Esophagus (tissue), 2 donors: Measurements from ENCODE around the gene EPC1. TPM values are rescaled to one million over a fixed set of nuclear protein-coding genes. Genes with fewer than 3 reads are reported as not detected.
A peak's percentile ranks its signal among the peaks of the same experiment; 100 is the strongest.
"Not testable (repeated sequence)": the region's sequence is repeated elsewhere in the genome, so short reads cannot be mapped to it uniquely, and the experiment has no call there.

Experiments
- H3K27ac ChIP-seq, 2 donors: one replicate each; pipeline ENCODE4 v1.5.1; 2013; ENCODE audit warnings: low read depth in 2 of 2, mild to moderate bottlenecking in 2 of 2, inconsistent platforms in 1 of 2, low read length in 1 of 2, moderate library complexity in 1 of 2
- H3K27me3 ChIP-seq, 2 donors: one replicate each; pipeline ENCODE4 v1.6.1; 2013; ENCODE audit warnings: low read length in 2 of 2, control low read depth in 1 of 2, mild to moderate bottlenecking in 1 of 2; ENCODE audit not compliant: insufficient read depth in 2 of 2, control insufficient read depth in 1 of 2
- H3K36me3 ChIP-seq, 2 donors: one replicate each; pipeline ENCODE4 v1.6.1; 2013; ENCODE audit warnings: low read length in 1 of 2; ENCODE audit not compliant: control insufficient read depth in 2 of 2, insufficient read depth in 2 of 2
- H3K4me1 ChIP-seq, 2 donors: one replicate each; pipeline ENCODE4 v1.6.1; 2013; ENCODE audit warnings: low read length in 1 of 2; ENCODE audit not compliant: control insufficient read depth in 2 of 2, insufficient read depth in 2 of 2
- H3K4me3 ChIP-seq, 2 donors: one replicate each; pipeline ENCODE4 v1.5.1; 2013; ENCODE audit warnings: low read length in 2 of 2, mild to moderate bottlenecking in 2 of 2, low read depth in 1 of 2, moderate library complexity in 1 of 2
- H3K9me3 ChIP-seq, 2 donors: one replicate each; pipeline ENCODE4 v1.6.1; 2013; ENCODE audit warnings: mild to moderate bottlenecking in 2 of 2, low read depth in 1 of 2, low read length in 1 of 2, moderate library complexity in 1 of 2; ENCODE audit not compliant: control insufficient read depth in 2 of 2, insufficient read depth in 1 of 2
- WGBS, 2 donors: extraction: QIAGEN DNeasy Blood & Tissue Kit; methylation state at CpG; one replicate each; pipeline ENCODE4 v1.1.7; 2013; 5-methylcytosine and 5-hydroxymethylcytosine counted together
- polyA plus RNA-seq, 2 donors: library from polyadenylated mRNA; stranded (reverse); fragments of 200-250 nt; gene quantifications; one replicate each; pipeline ENCODE4 v1.2.3, GENCODE V29; 2013
- donor health status: healthy with polysubstance abuse.
- donor health status: Bipolar disorder and iron deficiency.

EPC1 gene
- polyA plus RNA-seq, 2 donors: 9.4 to 10.0 TPM

DNA sequence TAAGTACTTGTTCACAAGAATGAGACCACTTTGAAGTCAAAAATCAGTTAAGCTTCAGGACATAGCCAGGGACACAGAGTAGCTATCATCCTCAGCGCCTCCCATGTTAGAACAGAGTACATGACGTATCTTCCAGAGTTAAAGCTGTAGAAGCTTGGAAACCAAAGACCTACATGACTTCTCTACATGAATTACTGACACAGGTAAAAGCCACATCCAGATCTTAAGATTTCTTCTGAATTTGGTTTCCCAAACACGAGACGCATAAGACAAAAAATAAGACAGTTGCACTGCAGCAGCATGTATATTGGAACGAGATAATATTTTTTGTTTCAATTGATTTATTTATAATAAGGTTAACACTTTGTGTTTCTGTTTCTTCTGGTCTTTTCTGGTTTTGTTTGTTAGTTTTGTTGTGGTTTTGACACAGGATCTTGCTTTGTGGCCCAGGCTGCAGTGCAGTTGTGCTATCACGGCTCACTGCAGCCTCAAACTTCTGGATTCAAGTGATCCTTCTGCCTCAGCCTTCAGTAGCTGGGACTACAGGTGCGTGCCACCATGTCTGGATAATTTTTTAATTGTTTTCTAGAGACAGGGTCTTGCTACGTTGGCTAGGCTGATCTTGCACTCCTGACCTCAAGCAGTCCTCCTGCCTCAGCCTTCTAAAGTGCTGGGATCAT, 10.2 kb upstream of the EPC1 start:
- Histone ChIP-seq H3K9me3 (no peaks in the 10 kb centered on the region), H3K27me3 (no peaks in the 10 kb centered on the region), H3K4me1 (no peaks in the 10 kb centered on the region), H3K36me3 (no peaks in the 10 kb centered on the region), H3K27ac (no peak overlapping the region), H3K4me3 (no peak overlapping the region)
- 76 to 84% methylated on average over 8 of the region's 8 CpGs for WGBS, 2 donors

GRCh38 chr10:32354690-32355089, 7.7 kb upstream of the EPC1 start:
- not testable (repeated sequence) for H3K4me1 ChIP-seq, H3K4me3 ChIP-seq, H3K27ac ChIP-seq, H3K36me3 ChIP-seq, H3K9me3 ChIP-seq, H3K27me3 ChIP-seq
- WGBS, 2 donors: 62 to 100% methylated on average over 1 of the region's 1 CpG

- H3K27ac ChIP-seq: no peak overlapping the region
- no peaks in the 10 kb centered on the region for H3K36me3 ChIP-seq
- peaks cover 2% of the 10 kb centered on the region in 2 donors for H3K4me1 ChIP-seq
- WGBS, 2 donors: 84 to 88% methylated on average over 3 of the region's 3 CpGs
- H3K9me3 ChIP-seq: no peaks in the 10 kb centered on the region
- no peaks in the 10 kb centered on the region for H3K27me3 ChIP-seq
- H3K4me3 ChIP-seq: no peak overlapping the region
Observed at GRCh38 chr10:32350811-32351350, 3.9 kb upstream of the EPC1 start.

DNA sequence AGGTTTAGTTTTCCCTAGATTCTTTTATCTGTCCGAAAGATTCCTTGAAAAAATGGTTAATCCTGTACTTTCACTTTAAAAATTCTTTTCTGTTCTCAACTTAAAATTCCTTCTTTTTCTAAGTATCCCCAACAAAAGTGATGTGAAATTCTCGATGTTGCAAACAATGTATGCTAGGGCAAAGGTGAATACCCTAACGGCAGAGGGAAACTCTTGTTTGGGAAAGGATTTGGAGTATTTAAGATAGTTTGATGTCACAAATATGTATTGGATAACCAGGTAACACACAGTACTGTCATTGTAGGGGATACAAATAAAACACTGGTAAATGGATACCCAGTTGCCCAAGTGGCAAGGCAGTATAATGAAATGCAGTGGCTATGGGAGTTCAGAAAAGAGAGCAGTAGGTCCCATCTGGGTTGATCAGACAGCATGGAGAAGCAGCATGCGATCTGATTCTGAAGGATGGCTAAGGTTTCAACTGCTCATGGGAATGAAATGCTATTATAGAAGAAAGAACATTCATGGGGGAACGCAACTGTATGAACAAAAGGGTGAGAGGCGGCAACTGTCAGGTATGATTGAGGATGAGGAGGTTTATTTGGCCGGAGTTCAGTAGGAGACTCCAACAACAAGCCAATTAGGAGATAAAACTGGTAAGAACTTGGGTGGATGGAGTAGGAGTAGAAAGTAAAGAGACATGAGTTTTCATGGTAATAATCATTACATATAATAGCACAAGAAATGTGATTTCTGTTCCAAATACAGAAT, 3.2 kb upstream of the EPC1 start:
- Histone ChIP-seq H3K4me3 (no peak overlapping the region), H3K4me1 (peaks cover 2% of the 10 kb centered on the region in 2 donors), H3K9me3 (no peaks in the 10 kb centered on the region), H3K27ac (no peak overlapping the region), H3K27me3 (no peaks in the 10 kb centered on the region), H3K36me3 (no peaks in the 10 kb centered on the region)
- 86 to 89% methylated on average over 7 of the region's 7 CpGs for WGBS, 2 donors

- Histone ChIP-seq H3K36me3 (no peaks in the 10 kb centered on the region), H3K4me1 (peaks cover 2 to 4% of the 10 kb centered on the region in 2 donors), H3K27me3 (no peaks in the 10 kb centered on the region), H3K4me3 (no peak overlapping the region), H3K27ac (no peak overlapping the region), H3K9me3 (no peaks in the 10 kb centered on the region)
- 90 to 91% methylated on average over 2 of the region's 2 CpGs for WGBS, 2 donors
Observed at GRCh38 chr10:32349199-32349585, 2.2 kb upstream of the EPC1 start.

- 66 to 68% methylated on average over 18 of the region's 18 CpGs for WGBS, 2 donors
- Histone ChIP-seq H3K4me3 (no peak overlapping the region), H3K4me1 (peaks cover 2 to 4% of the 10 kb centered on the region in 2 donors), H3K9me3 (no peaks in the 10 kb centered on the region), H3K27me3 (no peaks in the 10 kb centered on the region), H3K27ac (peak overlapping the region in 1 of 2 donors; percentile 13), H3K36me3 (no peaks in the 10 kb centered on the region)
Observed at GRCh38 chr10:32348297-32349198, 1.6 kb upstream of the EPC1 start.

DNA sequence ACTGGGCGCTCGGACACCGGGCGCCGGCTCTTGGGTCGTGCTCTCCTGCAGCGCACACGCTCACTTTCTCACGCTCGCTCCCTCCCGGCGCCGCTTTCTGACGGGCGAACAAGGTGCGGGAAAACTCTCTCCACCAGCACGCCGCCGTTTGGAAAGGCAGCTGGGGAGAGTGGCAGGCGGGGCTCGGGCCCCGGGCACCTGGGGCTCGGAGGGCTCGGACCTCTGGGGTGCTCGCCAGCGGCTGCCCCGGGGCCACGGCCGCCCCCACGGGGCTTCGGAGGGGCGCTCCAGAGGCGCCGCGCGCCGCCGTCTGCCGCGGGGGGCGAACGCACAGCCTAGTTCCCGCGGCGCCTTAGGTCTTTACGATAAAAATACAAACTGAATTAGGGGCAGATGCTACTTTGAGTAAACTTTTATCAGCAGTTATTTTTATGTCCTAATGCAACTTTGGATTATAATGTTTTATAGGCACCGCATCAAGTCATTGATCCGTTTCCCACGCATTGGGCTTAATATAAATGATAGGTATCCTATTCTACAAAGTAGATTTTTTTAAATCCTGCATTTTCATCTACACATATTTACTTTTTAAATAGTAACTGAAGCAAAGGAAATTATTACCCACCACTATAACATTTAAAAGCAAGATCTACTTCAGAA, 535 bp upstream of the EPC1 start:
- Histone ChIP-seq H3K27me3 (no peaks in the 10 kb centered on the region), H3K36me3 (no peaks in the 10 kb centered on the region), H3K4me1 (peaks cover 2 to 4% of the 10 kb centered on the region in 2 donors), H3K9me3 (no peaks in the 10 kb centered on the region), H3K27ac (peak overlapping the region; percentile 100), H3K4me3 (peak overlapping the region; percentile 87 to 98)
- 0 to 1% methylated on average over 49 of the region's 49 CpGs for WGBS, 2 donors

DNA sequence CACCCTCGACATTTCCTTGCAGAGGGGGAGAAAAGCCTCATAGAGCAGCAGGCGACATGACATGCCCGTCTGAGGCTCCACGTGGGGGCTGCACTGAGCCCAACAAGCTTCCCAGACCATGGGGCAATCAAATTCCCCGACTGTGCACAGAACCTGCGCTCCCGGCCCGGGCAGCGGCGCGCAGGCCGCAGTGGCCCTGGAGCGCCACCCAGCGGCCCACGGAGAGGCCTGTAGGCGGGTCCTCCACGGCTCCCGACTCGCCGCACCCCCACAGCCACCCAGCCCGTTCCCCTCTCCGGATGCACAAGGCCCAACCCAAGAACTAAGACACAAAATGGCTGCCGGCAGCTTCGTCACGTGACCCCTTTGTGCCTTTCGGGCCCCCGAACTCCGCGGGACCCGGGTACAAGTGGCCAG, 816 bp downstream of the EPC1 start:
- H3K27me3 ChIP-seq: no peaks in the 10 kb centered on the region
- H3K27ac ChIP-seq: peak overlapping the region; percentile 100
- H3K4me3 ChIP-seq: peak overlapping the region; percentile 87 to 98
- no peaks in the 10 kb centered on the region for H3K36me3 ChIP-seq
- H3K4me1 ChIP-seq: peaks cover 2 to 4% of the 10 kb centered on the region in 2 donors
- 0% methylated on average over 27 to 30 of the region's 30 CpGs for WGBS, 2 donors
- H3K9me3 ChIP-seq: no peaks in the 10 kb centered on the region

- Histone ChIP-seq H3K4me3 (no peak overlapping the region), H3K36me3 (no peaks in the 10 kb centered on the region), H3K27ac (no peak overlapping the region), H3K4me1 (peaks cover 0 to 2% of the 10 kb centered on the region in 2 donors), H3K9me3 (no peaks in the 10 kb centered on the region), H3K27me3 (no peaks in the 10 kb centered on the region)
- WGBS, 2 donors: 63 to 70% methylated on average over 1 of the region's 1 CpG
Observed at GRCh38 chr10:32341596-32341995, 5.4 kb downstream of the EPC1 start.
